Hepatocyte (in vitro differentiated cells): Measurements from ENCODE around the gene RPS5. TPM values are rescaled to one million over a fixed set of nuclear protein-coding genes. Genes with fewer than 3 reads are reported as not detected.

Source experiments
- DNase-seq: peaks from one replicate; pipeline ENCODE4 v3.0.0-alpha.2; 2016; ENCODE audit warnings: low spot score
- H2AFZ ChIP-seq: fragments of 200-600 bp; sonication (generic); 2 replicates; pipeline ENCODE4 v1.6.0; 2016; ENCODE audit warnings: antibody characterized with exemption, mild to moderate bottlenecking
- H3K27ac ChIP-seq: fragments of 200-600 bp; sonication (generic); 2 replicates; pipeline ENCODE4 v1.5.1; 2016; ENCODE audit warnings: mild to moderate bottlenecking
- H3K27me3 ChIP-seq: fragments of 200-600 bp; sonication (generic); 2 replicates; pipeline ENCODE4 v1.6.1; 2016
- H3K36me3 ChIP-seq: fragments of 200-600 bp; sonication (generic); replicated peaks from 2 replicates; pipeline ENCODE4 v1.5.1; 2016; ENCODE audit warnings: low read depth; ENCODE audit not compliant: insufficient read depth
- H3K4me1 ChIP-seq: fragments of 200-600 bp; sonication (generic); 2 replicates; pipeline ENCODE4 v1.5.1; 2016; ENCODE audit warnings: mild to moderate bottlenecking, moderate library complexity; ENCODE audit not compliant: insufficient read depth
- H3K4me2 ChIP-seq: fragments of 200-600 bp; sonication (generic); 2 replicates; pipeline ENCODE4 v1.6.0; 2016
- H3K4me3 ChIP-seq: fragments of 200-600 bp; sonication (generic); 2 replicates; pipeline ENCODE4 v1.5.1; 2016; ENCODE audit warnings: mild to moderate bottlenecking
- H3K79me2 ChIP-seq: fragments of 200-600 bp; sonication (generic); 2 replicates; pipeline ENCODE4 v1.6.0; 2017; ENCODE audit warnings: mild to moderate bottlenecking
- H3K9me2 ChIP-seq: fragments of 200-600 bp; sonication (generic); replicated peaks from 2 replicates; pipeline ENCODE4 v1.6.0; 2017; ENCODE audit warnings: mild to moderate bottlenecking; ENCODE audit not compliant: insufficient read depth
- H3K9me3 ChIP-seq: fragments of 200-600 bp; sonication (generic); 2 replicates; pipeline ENCODE4 v1.5.1; 2016; ENCODE audit warnings: low read depth, mild to moderate bottlenecking
- H4K20me1 ChIP-seq: fragments of 200-600 bp; sonication (generic); 2 replicates; pipeline ENCODE4 v1.6.0; 2016; ENCODE audit warnings: mild to moderate bottlenecking; ENCODE audit not compliant: insufficient read depth, poor library complexity, severe bottlenecking
- CTCF ChIP-seq: fragments of 200-600 bp; sonication (generic); IDR thresholded peaks from 2 replicates; pipeline ENCODE4 v1.5.1; 2016; ENCODE audit warnings: antibody characterized with exemption, mild to moderate bottlenecking; ENCODE audit not compliant: poor library complexity
- EZH2 ChIP-seq: fragments of 200-600 bp; sonication (generic); IDR thresholded peaks from 2 replicates; pipeline ENCODE4 v1.6.1; 2016; ENCODE audit warnings: antibody characterized with exemption, mild to moderate bottlenecking, borderline replicate concordance
- EZH2phosphoT487 ChIP-seq: fragments of 200-600 bp; sonication (generic); IDR thresholded peaks from one replicate; pipeline ENCODE4 v1.6.1; 2018; ENCODE audit warnings: antibody characterized with exemption, mild to moderate bottlenecking, low read depth, moderate library complexity; ENCODE audit not compliant: unreplicated experiment, severe bottlenecking
- WGBS: methylation state at CpG from one replicate; pipeline ENCODE4 v1.1.6; 2016; ENCODE audit warnings: low lambda C conversion rate; ENCODE audit errors: missing lambda C conversion rate; 5-methylcytosine and 5-hydroxymethylcytosine counted together
- polyA plus RNA-seq: library from polyadenylated mRNA; unstranded; fragments of >200 nt; fragmentation: Nextera tagmentation; extraction: Ambion mirVana; gene quantifications from 2 replicates; pipeline ENCODE4 v1.2.1, GENCODE V29; 2016
- total RNA-seq: library from RNA; depleted of rRNA; stranded (reverse); fragments of >200 nt; gene quantifications from 2 replicates; pipeline ENCODE4 v1.2.3, GENCODE V29; 2014

The RPS5 gene
- total and polyA plus RNA-seq, 2 experiments from 2014 or later, result 565 to 1,644 TPM

- Histone ChIP-seq H3K36me3 (no peaks in the 10 kb centered on the region), H2AFZ (no peak overlapping the region), H3K4me2 (no peak overlapping the region), H4K20me1 (no peaks in the 10 kb centered on the region), H3K9me3 (no peaks in the 10 kb centered on the region), H3K27me3 (no peaks in the 10 kb centered on the region), H3K27ac (no peak overlapping the region), H3K9me2 (no peaks in the 10 kb centered on the region), H3K4me1 (no peaks in the 10 kb centered on the region), H3K4me3 (no peak overlapping the region), H3K79me2 (peaks cover 6% of the 10 kb centered on the region)
- TF ChIP-seq EZH2 (no peak), EZH2phosphoT487 (no peak), CTCF (no peak)
- 92% methylated on average over 23 of the region's 23 CpGs for WGBS
- DNase-seq, result no peak
Measured at GRCh38 chr19:58351990-58352755, 34.9 kb upstream of the RPS5 start.

- H3K9me2 ChIP-seq, result no peaks in the 10 kb centered on the region
- H4K20me1 ChIP-seq, result no peaks in the 10 kb centered on the region
- DNase-seq, result no peak
- H3K27me3 ChIP-seq, result no peaks in the 10 kb centered on the region
- 85% methylated on average over 24 of the region's 26 CpGs for WGBS
- H3K79me2 ChIP-seq, result peaks cover 6% of the 10 kb centered on the region
- no peaks in the 10 kb centered on the region for H3K9me3 ChIP-seq
- no peaks in the 10 kb centered on the region for H3K36me3 ChIP-seq
- H2AFZ ChIP-seq, result no peak within 1 kb of the TSS
- H3K4me1 ChIP-seq, result no peaks in the 10 kb centered on the region
- TF ChIP-seq EZH2 (no peak), EZH2phosphoT487 (no peak), CTCF (no peak)
- H3K27ac ChIP-seq, result no peak within 1 kb of the TSS
- H3K4me2 ChIP-seq, result no peak within 1 kb of the TSS
- no peak within 1 kb of the TSS for H3K4me3 ChIP-seq
Measured at GRCh38 chr19:58352760-58353671, 34.1 kb upstream of the RPS5 start, which contains the start of gene A1BG. A1BG (minus strand) TSS chr19:58353492; CDS start chr19:58353437, 55 bp downstream.

- TF ChIP-seq CTCF (no peak), EZH2 (no peak), EZH2phosphoT487 (no peak)
- 96% methylated on average over 14 of the region's 15 CpGs for WGBS
- Histone ChIP-seq H3K4me3 (no peak overlapping the region), H2AFZ (no peak overlapping the region), H4K20me1 (no peaks in the 10 kb centered on the region), H3K4me2 (no peak overlapping the region), H3K9me2 (no peaks in the 10 kb centered on the region), H3K36me3 (no peaks in the 10 kb centered on the region), H3K27ac (no peak overlapping the region), H3K27me3 (no peaks in the 10 kb centered on the region), H3K9me3 (no peaks in the 10 kb centered on the region), H3K79me2 (peaks cover 2% of the 10 kb centered on the region), H3K4me1 (no peaks in the 10 kb centered on the region)
- no peak for DNase-seq
Measured at GRCh38 chr19:58353717-58354477, 33.2 kb upstream of the RPS5 start.
